HL-60 (cell line): ENCODE results near the gene LETM1.

Source experiments
- CTCF ChIP-seq: IDR thresholded peaks from one replicate; pipeline ENCODE4 v1.5.1; 2011; ENCODE audit warnings: low read length, control low read depth, inconsistent platforms; ENCODE audit not compliant: insufficient read depth
- GABPA ChIP-seq: IDR thresholded peaks from 2 replicates; pipeline ENCODE4 v1.6.1; 2012; ENCODE audit warnings: low read depth
- POLR2AphosphoS5 ChIP-seq: IDR thresholded peaks from 2 replicates; pipeline ENCODE4 v1.6.1; 2012; ENCODE audit warnings: low read depth
- REST ChIP-seq: IDR thresholded peaks from 2 replicates; pipeline ENCODE4 v1.6.1; 2012; ENCODE audit warnings: low read depth; ENCODE audit not compliant: insufficient replicate concordance
- SPI1 ChIP-seq: IDR thresholded peaks from 2 replicates; pipeline ENCODE4 v1.6.1; 2012; ENCODE audit warnings: low read depth, mild to moderate bottlenecking, borderline replicate concordance

GRCh38 chr4:1868912-1869311, 13.0 kb upstream of the LETM1 start:
- TF ChIP-seq CTCF = no peak
- TF ChIP-seq POLR2AphosphoS5 = no peak
- no peak for TF ChIP-seq GABPA
- TF ChIP-seq REST = no peak
- no peak for TF ChIP-seq SPI1
